HCT116 (cell line): ENCODE data around the gene HTRA2. TPM values are rescaled to one million over a fixed set of nuclear protein-coding genes. Genes with fewer than 3 reads are reported as not detected.

ENCODE experiments used
- ATAC-seq: fragments of 200-7000 bp; cut with Tn5 transposase; 2 replicates; pipeline ENCODE4 v1.9.1; 2020; ENCODE audit warnings: mild to moderate bottlenecking, moderate library complexity
- BruUV-seq: library from RNA; stranded (reverse); fragments of 400-500 nt; replicated peaks from 2 replicates; lab custom pipeline; 2021; lab: Mats Ljungman, UMichigan
- CTCF ChIA-PET: fragments of 300-600 bp; sonication (Branson Sonifier 250); formaldehyde crosslinking; loops from one replicate; lab custom pipeline; 2021; ENCODE audit warnings: antibody characterized with exemption; lab: Charles Lee
- POLR2A ChIA-PET: fragments of 300-600, 350-600 bp; sonication (Branson Sonifier 250); formaldehyde crosslinking; loops from one replicate; lab custom pipeline; 2021; ENCODE audit warnings: antibody characterized with exemption; lab: Charles Lee
- RAD21 ChIA-PET, 2 experiments: fragments of 300-600 bp; sonication (Branson Sonifier 250); formaldehyde crosslinking; loops; one replicate each; lab custom pipeline; 2023; ENCODE audit warnings: low total read pairs in 2 of 2; ENCODE audit not compliant: uncharacterized antibody in 2 of 2, unreplicated experiment in 2 of 2, low non-redundant PET in 1 of 2; lab: Charles Lee
- DNase-seq: peaks from one replicate; pipeline ENCODE4 v3.0.0-alpha.2; 2010; ENCODE audit warnings: low read depth, low spot score
- H2AFZ ChIP-seq: fragments of 200-600 bp; shearing (Covaris generic), sonication (generic); 2 replicates; pipeline ENCODE4 v1.6.1; 2017; ENCODE audit warnings: low read depth, mixed run types, mixed read lengths, antibody characterized with exemption, low read length; ENCODE audit not compliant: poor library complexity, severe bottlenecking
- H3K27ac ChIP-seq: 2 replicates; pipeline ENCODE4 v1.5.1; 2012; ENCODE audit warnings: low read depth, low read length
- H3K27me3 ChIP-seq: fragments of 200-600 bp; sonication (generic); 2 replicates; pipeline ENCODE4 v1.6.1; 2016; ENCODE audit warnings: mixed run types, low read length, mixed read lengths; ENCODE audit not compliant: insufficient read depth
- H3K36me3 ChIP-seq, 2 experiments: fragments of 200-500 bp in 1 of 2; fragments of 200-600 bp in 1 of 2; sonication (Bioruptor generic) in 1 of 2; sonication (generic) in 1 of 2; 2 replicates each; pipeline versions ENCODE4 v1.5.1 to v1.6.1; 2014 to 2016; ENCODE audit warnings: low read length in 2 of 2, inconsistent platforms in 1 of 2, mixed read lengths in 1 of 2, mixed run types in 1 of 2; ENCODE audit not compliant: insufficient read depth in 2 of 2, control insufficient read depth in 1 of 2
- H3K4me1 ChIP-seq, 2 experiments: fragments of 200-600 bp in 1 of 2; sonication (generic) in 1 of 2; 2 replicates each; pipeline versions ENCODE4 v1.5.1 to v1.6.1; 2012 to 2017; ENCODE audit warnings: low read length in 2 of 2, inconsistent platforms in 1 of 2, mild to moderate bottlenecking in 1 of 2, mixed read lengths in 1 of 2, mixed run types in 1 of 2, moderate library complexity in 1 of 2; ENCODE audit not compliant: insufficient read depth in 2 of 2, control insufficient read depth in 1 of 2
- H3K4me2 ChIP-seq: fragments of 200-600 bp; sonication (generic); 2 replicates; pipeline ENCODE4 v1.6.1; 2017; ENCODE audit warnings: mixed run types, low read length, mixed read lengths
- H3K4me3 ChIP-seq, 2 experiments: fragments of 200-600 bp in 1 of 2; sonication (generic) in 1 of 2; replicated peaks in 1 of 2; 2 replicates each; pipeline ENCODE4 v1.5.1; 2011 to 2016; ENCODE audit warnings: low read length in 2 of 2, control low read depth in 1 of 2, low read depth in 1 of 2, mild to moderate bottlenecking in 1 of 2, mixed read lengths in 1 of 2, mixed run types in 1 of 2
- H3K79me2 ChIP-seq: fragments of 200-600 bp; sonication (generic); 2 replicates; pipeline ENCODE4 v1.6.1; 2017; ENCODE audit warnings: mild to moderate bottlenecking, mixed run types, low read length, moderate library complexity, mixed read lengths; ENCODE audit not compliant: insufficient read depth
- H3K9ac ChIP-seq: fragments of 200-600 bp; sonication (generic); 2 replicates; pipeline ENCODE4 v1.6.1; 2016; ENCODE audit warnings: low read length, mixed read lengths
- H3K9me2 ChIP-seq: fragments of 200-600 bp; sonication (generic), shearing (Covaris generic); 2 replicates; pipeline ENCODE4 v1.6.1; 2017; ENCODE audit warnings: mixed run types, mild to moderate bottlenecking, moderate library complexity; ENCODE audit not compliant: insufficient read depth
- H3K9me3 ChIP-seq, 2 experiments: fragments of 200-500 bp in 1 of 2; fragments of 200-600 bp in 1 of 2; sonication (Bioruptor generic) in 1 of 2; sonication (generic) in 1 of 2; 2 replicates each; pipeline ENCODE4 v1.6.1; 2014 to 2017; ENCODE audit warnings: low read length in 2 of 2, mixed read lengths in 2 of 2, inconsistent platforms in 1 of 2, low read depth in 1 of 2, mild to moderate bottlenecking in 1 of 2, mixed run types in 1 of 2, moderate library complexity in 1 of 2; ENCODE audit not compliant: control insufficient read depth in 1 of 2, insufficient read depth in 1 of 2
- H4K20me1 ChIP-seq: fragments of 200-600 bp; sonication (generic), shearing (Covaris generic); 2 replicates; pipeline ENCODE4 v1.6.1; 2017; ENCODE audit warnings: mixed run types, mild to moderate bottlenecking, moderate library complexity; ENCODE audit not compliant: insufficient read depth
- CBX3 ChIP-seq: IDR thresholded peaks from 2 replicates; pipeline ENCODE4 v1.6.1; 2012; ENCODE audit warnings: low read depth
- CTCF ChIP-seq, 3 experiments: fragments of 200-600 bp in 1 of 3; sonication (generic) in 1 of 3; IDR thresholded peaks in 2 of 3; conservative IDR thresholded peaks in 1 of 3; 2 replicates each; pipeline ENCODE4 v1.5.1; 2012 to 2017; ENCODE audit warnings: low read depth in 2 of 3, low read length in 2 of 3, antibody characterized with exemption in 1 of 3, borderline replicate concordance in 1 of 3, control low read depth in 1 of 3, mild to moderate bottlenecking in 1 of 3, mixed read lengths in 1 of 3, mixed run types in 1 of 3, moderate library complexity in 1 of 3; ENCODE audit not compliant: insufficient read depth in 1 of 3
- EGR1 ChIP-seq: IDR thresholded peaks from 2 replicates; pipeline ENCODE4 v1.6.1; 2012; ENCODE audit warnings: low read depth
- ELF1 ChIP-seq: IDR thresholded peaks from 2 replicates; pipeline ENCODE4 v1.6.1; 2012; ENCODE audit warnings: low read depth, borderline replicate concordance
- REST ChIP-seq: IDR thresholded peaks from 2 replicates; pipeline ENCODE4 v1.6.1; 2012; ENCODE audit warnings: low read depth
- SRF ChIP-seq: IDR thresholded peaks from 2 replicates; pipeline ENCODE4 v1.6.1; 2012; ENCODE audit warnings: low read depth
- ZNF274 ChIP-seq: fragments of 200-500 bp; sonication (Bioruptor generic); IDR thresholded peaks from 2 replicates; pipeline ENCODE4 v1.6.1; 2014; ENCODE audit warnings: mild to moderate bottlenecking, low read depth, low read length, inconsistent platforms
- intact Hi-C: fragments of 100-400 bp; cut with micrococcal nuclease; formaldehyde crosslinking; loops from 2 replicates; pipeline ENCODE4 v1.10.0; 2022
- total RNA-seq: library from RNA; stranded (reverse); gene quantifications from one replicate; pipeline ENCODE4 v1.2.1, GENCODE V29; 2021; ENCODE audit not compliant: unreplicated experiment

Gene HTRA2
- total RNA-seq, 1 experiment from 2014 or later = 36.2 TPM

DNA sequence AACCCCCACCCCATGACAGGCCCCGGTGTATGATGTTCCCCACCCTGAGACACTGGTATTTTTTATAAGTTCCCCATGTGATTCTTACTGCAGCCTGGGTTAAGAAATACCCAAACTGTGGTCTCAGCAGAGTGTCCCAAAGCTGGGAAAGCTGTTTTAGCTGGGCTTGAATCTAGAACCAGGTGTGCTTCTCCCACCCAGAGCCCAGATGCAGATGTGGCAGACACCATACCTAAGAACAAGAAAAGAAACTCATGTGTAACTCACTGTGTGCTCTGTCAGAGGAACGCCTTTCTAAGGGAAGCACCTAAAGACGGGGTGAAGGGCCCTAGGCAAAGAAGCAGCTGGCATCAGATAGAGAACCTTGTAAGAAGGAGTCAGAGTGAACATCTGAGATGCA, 48.7 kb downstream of the HTRA2 start:
- Histone ChIP-seq H3K4me1 (peaks cover 4 to 7% of the 10 kb centered on the region in 2 experiments), H3K36me3 (peaks cover 0 to 2% of the 10 kb centered on the region in 2 experiments; a peak in 1 of 4 replicates), H3K9ac (no peak overlapping the region), H3K9me2 (no peaks in the 10 kb centered on the region), H3K27ac (no peak overlapping the region), H4K20me1 (no peaks in the 10 kb centered on the region), H3K9me3 (no peaks in the 10 kb centered on the region), H3K4me3 (no peak overlapping the region), H3K27me3 (no peaks in the 10 kb centered on the region), H3K79me2 (no peaks in the 10 kb centered on the region), H3K4me2 (no peak overlapping the region), H2AFZ (no peak overlapping the region)
- RAD21 ChIA-PET = no interaction called here
- intact Hi-C loops = no loop called here
- ATAC-seq (no peak), DNase-seq (no peak)
- BruUV-seq = no TSS peak
- POLR2A ChIA-PET = no interaction called here
- CTCF ChIA-PET = no interaction called here
- TF ChIP-seq CTCF (IDR thresholded peaks at IDR 0.05 in 2 of 3, conservative IDR thresholded peaks at IDR 0.05 in 1 of 3; ENCODE audit: borderline replicate concordance in 1 of 3, insufficient read depth in 1 of 3, low read depth in 2 of 3, low read length in 2 of 3) (no peak), CBX3 (no peak), ELF1 (no peak), SRF (no peak), EGR1 (no peak), REST (no peak), ZNF274 (no peak)
